NOMO-1 treated with dmso at 0.1 percent for 144 hours (cell line): ENCODE measurements around the gene TCP11X2.
"Not testable (repeated sequence)": the region's sequence is repeated elsewhere in the genome, so short reads cannot be mapped to it uniquely, and the experiment has no call there.

Source experiments
- DNase-seq: peaks from one replicate; lab custom pipeline; 2025; ENCODE audit not compliant: unreplicated experiment; lab: John Stamatoyannopoulos, UW

TCP11X2 gene

DNA sequence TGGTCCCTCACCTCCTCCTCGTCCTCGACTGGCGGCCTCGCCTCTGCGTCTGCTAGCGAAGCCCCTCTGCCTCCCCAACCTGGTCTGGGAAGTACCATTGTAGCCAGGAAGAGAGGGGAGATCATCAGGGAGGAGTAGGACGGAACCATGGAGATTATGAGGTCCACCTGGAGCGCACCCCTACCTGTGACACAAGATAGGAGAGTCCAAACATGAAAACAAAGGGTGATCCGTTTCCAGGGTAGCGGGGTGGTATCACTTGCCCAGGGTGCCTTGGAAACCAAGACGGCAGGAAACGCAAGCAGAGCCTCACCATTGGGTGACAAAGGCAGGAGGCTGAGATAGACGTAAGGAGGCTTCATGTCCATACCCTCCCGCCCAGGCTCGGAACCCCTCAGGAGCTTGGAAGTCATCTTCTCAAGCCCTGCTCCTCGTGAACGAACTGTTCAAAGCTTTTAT, at the start of gene TCP11X2:
Gene TCP11X2, minus strand, starts transcription at position 51 of the 459 bp plus-strand sequence.
- not testable (repeated sequence) for DNase-seq

DNA sequence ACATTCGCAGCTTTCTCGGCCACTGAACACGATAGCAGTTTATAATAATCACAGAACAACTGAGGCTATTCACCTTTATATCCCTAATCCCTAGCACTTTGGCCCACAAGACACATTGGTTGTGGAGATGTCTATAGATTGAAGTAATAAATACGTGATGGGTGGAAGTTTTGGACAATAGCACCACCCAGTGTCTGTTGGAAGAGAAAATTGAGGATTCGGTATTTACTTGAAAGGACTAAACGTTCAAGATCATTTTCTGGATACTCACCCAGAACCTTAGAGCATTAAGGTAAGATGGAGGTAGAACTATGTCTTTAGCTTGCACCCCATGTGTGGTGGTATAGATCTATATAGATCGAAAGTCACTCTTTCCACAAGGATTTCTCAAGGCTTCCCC, 45.7 kb upstream of the TCP11X2 start:
- no peak for DNase-seq

DNA sequence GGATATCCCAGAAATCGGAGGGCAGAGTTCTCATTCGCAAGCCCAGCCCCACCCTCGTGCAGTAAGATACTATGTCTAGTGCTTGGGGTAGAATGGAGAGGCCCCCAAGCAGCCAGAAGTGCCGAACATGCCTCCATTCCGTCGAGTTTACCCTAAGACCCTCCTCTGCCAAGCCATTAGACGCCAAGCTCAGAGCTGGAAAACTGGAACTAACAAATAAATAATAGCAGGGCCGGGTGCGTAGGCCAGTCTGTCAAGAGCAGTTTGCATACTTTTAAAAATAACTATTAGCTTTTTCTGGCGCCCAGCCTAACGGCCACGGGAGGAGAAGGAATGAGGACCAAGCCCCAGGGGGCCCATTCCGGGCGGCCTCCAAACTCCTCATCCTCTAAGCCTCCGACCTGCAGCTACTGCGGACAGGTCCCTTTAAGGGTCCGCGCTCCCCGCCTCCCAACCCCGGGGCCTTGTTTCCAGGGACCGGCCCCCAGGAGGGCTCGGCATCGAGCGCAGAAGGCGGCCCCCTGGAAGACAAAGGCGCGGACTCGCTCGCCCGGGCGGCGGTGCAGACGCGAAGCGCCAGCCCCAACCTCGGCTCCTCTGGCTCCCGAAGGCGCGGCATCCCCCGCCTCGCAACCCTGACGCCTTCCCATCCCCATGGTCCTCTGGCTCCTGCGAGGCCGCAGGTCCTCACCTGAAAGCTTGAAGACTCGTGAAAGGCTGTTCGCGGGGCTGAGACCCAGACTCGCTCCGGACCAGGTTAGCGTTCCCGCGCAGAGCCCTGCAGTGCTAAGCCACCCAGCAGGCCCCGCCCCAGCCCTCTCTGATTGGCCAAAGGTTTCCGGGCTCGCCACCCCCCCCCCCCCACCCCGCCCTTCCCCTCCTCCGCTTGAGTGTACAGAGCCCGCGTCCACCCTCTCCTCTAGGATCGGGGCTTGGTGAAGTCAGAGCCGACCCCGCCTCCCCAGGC, 44.6 kb upstream of the TCP11X2 start, which contains the start of gene TMSB15A:
Gene TMSB15A, minus strand, starts transcription at position 765 of the 967 bp plus-strand sequence.
- no peak for DNase-seq

DNA sequence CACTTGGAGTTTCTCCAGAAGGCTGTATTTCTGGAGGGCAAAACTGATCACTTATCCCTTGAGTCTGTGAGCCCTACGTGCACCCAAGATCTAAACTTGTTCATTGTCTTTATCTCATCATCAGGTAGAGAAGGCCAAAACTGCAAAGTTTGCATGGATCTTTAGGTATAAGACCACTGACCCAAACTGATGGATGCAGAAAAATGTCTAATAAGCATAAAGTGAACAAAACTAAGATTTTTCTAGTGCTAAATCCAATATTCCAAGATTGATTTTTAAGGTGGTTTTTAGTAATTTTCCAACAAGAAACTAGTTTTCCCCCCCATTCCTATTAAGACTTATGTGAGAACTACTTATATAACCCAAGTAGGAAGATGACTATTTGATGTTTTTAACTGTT, 42.9 kb upstream of the TCP11X2 start:
- no peak for DNase-seq

DNA sequence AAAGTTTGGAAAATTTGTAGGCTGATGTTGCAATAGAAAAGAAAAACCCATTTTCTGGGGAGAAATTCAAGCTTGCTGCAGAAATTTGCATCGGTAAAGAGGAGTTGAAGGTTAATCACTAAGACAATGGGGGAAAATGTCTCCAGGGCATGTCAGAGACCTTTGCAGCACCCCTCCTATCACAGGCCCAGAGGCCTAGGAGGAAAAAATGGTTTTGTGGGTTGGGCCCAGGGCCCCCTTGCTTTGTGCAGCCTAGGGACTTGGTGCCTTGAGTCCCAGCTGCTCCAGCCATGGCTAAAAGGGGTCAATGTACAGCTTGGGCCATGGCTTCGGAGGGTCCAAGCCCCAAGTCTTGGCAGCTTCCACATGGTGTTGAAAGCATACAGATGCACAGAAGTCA, 27.1 kb upstream of the TCP11X2 start:
- DNase-seq = no peak

DNA sequence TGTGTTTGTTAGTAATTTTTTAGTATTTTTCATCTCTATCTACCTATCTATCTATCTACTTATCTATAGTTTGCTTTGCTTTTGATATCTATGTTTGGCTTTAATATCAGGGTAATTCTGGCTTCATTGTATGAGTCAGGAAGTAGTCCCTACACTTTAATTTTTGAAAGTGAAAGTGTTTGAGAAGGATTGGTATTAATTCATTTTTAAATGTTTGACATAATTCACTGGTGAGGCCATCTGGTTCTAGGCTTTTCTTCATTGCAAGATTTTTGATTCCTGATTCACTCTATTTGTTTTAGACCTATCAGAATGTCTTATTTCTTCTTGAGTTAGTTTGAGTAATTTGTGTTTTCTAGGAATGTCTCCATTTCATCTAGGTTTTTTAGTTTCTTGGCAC, 20.2 kb upstream of the TCP11X2 start:
- DNase-seq = no peak

DNA sequence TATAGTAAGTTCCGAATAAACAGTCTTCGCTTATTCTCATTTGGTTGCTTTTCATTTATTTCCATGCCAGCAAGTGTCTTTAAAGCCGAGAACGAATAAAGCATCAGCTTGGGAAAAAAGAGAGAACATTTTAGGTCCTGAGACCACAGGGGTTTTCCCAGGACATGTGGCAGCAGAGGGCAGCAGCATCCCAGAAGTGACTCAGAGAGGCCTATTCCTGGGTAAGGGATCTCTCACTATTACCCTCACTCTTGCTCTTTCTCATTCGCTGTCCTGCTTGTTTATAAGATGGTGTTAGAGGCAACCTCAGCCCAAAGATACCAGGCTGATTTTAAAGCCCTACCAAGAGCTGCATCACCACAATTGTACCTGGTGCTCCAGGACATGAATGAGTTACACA, 7.2 kb upstream of the TCP11X2 start:
- not testable (repeated sequence) for DNase-seq

DNA sequence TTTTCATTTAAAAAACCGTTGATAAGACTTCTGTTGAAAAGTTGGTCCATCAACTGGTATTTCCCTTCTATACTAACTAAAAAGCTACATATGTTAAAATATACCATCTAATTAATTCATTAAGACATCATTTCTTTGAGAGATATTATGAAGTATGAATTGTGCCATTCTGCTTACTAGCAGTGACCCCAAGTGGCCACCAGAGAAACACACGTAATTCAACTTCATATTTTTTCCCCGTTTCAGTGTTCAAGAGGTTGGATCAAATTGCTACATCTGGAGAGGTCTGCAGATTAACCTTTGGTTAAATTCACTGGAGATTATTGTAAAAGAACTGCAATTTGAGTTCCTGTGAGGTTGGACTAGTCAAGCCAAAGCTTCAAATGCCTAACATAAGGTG, 1.4 kb downstream of the TCP11X2 start:
- DNase-seq = not testable (repeated sequence)

DNA sequence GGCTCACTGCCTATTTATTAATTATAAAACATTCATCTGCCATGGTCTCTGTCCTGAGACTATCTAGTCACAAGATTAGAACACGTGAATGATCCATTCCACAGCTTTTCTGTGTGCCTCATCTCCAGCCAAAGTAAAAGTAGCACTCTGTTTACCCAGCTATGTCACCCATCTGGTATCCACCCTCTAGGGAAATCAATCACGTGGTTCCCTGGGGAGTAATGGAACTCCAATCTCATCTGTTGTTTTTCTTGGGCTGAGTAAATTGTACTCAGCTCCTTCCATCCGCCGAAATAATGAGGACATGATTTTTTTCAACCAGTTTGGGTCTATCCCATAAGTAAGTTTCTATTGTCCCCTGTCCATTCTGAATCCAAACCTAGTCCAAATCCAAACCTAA, 13.0 kb downstream of the TCP11X2 start:
- DNase-seq = not testable (repeated sequence)

DNA sequence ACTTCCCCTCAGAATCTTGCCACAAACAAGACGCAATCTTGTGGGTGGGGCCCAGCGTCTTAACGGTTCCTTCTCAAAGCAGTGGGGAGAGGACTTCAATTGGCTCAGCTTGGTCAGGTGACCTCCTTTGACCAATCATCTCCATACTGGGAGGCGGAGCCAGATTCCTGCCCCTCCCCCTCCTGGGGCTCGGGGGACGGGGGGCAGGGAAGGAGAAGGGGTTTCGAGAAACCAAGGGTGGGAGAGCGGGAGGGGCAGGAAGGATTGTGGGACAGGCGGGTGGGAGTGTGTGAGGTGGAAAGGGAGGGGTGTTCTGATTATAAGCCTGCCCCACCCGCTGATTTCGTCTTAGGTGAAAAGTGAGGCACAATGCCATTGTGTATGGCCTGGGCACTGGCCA, 31.7 kb downstream of the TCP11X2 start, which contains the start of gene NXF2B:
Gene NXF2B, minus strand, starts transcription at position 101 of the 400 bp plus-strand sequence. CDS start 59,972 bp downstream, outside the sequence.
- not testable (repeated sequence) for DNase-seq

DNA sequence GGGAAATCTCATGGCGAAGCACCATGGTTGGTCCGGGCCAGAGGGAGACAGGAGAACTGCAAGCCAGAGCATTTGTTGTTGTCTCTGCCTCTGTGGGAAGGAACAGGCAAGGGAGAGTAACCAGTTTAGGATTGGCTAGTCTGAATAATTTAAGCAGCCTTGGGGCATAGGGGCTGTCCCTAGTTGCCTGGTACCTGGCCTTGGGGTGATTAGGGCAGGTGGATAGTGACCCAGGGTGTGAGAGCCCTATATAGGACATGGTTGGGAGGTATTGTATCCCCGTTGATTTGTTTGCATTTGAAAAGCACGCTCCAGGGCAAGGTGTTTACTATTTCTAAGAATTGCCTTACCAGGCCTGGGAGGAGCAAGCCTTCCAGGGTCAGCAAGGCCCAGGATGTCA, 57.1 kb downstream of the TCP11X2 start:
- DNase-seq = not testable (repeated sequence)
